SH-SY5Y (cell line): ENCODE measurements around the gene SGCE.

Experiments
- GATA2 ChIP-seq: IDR thresholded peaks from 2 replicates; pipeline ENCODE4 v1.6.1; 2011; ENCODE audit warnings: mild to moderate bottlenecking, low read depth, low read length
- GATA3 ChIP-seq: IDR thresholded peaks from 2 replicates; pipeline ENCODE4 v1.6.1; 2011; ENCODE audit warnings: low read depth, mild to moderate bottlenecking, low read length, moderate library complexity

DNA sequence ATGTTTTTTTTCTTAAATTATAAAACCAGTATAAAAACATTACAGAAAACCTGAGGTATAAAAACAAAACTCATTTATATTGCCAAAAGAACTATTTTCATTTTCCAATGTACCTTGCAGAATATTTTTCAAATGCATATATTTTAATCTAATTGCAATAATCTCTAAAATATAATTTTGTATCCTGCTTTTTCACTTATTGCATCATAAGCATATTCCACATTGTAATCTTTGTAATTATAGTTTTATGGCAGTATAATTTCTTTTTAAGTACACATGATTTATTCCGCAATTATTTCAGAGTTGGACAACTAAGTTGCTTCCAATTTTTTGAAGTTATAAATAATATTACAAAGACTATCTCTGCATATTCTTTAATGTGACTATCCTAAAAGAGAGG is 43.7 kb downstream of the SGCE start:
- TF ChIP-seq GATA3 (no peak), GATA2 (no peak)
